ENCODE measurements around the gene SLC38A10. TPM values are rescaled to one million over a fixed set of nuclear protein-coding genes. Genes with fewer than 3 reads are reported as not detected.

Gene SLC38A10
- total RNA-seq, 1 donor from 2014 or later: 120 TPM

DNA sequence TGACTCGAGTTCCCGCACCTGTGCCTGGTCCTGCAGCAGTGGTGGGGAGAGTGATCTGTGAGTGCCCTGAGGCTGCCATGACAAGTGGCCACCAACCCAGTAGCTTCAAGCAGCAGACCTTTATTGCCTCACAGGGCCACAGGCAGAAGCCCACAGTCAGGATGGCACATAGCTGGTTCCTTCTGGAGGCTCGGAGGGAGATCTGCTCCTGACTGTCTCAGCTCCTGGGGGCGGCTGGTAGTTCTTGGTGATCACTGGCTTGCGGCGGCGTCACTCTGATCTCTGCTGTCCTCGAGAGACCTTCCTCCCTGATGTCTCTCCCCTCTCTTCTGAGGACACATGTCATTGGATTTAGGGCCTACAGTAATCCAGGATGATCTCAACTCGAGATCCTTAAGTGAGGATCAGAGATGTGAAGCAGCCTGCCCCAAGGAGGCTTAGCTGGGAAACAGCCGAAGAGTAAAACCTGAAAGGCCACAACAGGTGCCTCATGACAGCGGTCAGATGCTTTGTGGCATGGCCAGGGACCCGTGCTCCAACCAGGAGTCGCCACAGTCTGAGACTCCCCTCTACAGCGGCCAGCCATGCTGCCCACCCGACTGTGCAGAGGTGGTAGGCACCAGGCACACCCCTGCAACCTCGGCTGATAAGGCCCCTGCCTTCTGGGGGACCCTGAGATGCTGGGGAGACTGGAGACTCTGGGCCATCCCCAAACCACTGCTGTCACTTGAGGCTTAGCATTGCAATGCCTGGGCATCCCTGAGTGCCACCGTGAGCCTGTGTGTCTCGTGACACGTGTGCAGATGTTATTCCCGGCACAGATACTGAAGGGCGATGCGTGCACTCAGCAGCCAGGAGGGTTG lies 30.0 kb upstream of the SLC38A10 start:
- TF ChIP-seq, protein P1, sequence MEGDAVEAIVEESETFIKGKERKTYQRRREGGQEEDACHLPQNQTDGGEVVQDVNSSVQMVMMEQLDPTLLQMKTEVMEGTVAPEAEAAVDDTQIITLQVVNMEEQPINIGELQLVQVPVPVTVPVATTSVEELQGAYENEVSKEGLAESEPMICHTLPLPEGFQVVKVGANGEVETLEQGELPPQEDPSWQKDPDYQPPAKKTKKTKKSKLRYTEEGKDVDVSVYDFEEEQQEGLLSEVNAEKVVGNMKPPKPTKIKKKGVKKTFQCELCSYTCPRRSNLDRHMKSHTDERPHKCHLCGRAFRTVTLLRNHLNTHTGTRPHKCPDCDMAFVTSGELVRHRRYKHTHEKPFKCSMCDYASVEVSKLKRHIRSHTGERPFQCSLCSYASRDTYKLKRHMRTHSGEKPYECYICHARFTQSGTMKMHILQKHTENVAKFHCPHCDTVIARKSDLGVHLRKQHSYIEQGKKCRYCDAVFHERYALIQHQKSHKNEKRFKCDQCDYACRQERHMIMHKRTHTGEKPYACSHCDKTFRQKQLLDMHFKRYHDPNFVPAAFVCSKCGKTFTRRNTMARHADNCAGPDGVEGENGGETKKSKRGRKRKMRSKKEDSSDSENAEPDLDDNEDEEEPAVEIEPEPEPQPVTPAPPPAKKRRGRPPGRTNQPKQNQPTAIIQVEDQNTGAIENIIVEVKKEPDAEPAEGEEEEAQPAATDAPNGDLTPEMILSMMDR (IDR thresholded peaks at IDR 0.05): no peak
- no peak overlapping the region for H3K27ac Mint-ChIP-seq (ENCODE audit: unreplicated experiment)
- no peaks in the 10 kb centered on the region for H3K27me3 Mint-ChIP-seq (ENCODE audit: unreplicated experiment)
- H3K4me1 Mint-ChIP-seq (ENCODE audit: unreplicated experiment): peaks cover 28% of the 10 kb centered on the region
- H3K36me3 Mint-ChIP-seq (ENCODE audit: unreplicated experiment): no peaks in the 10 kb centered on the region
- H3K9me3 Mint-ChIP-seq (ENCODE audit: unreplicated experiment): no peaks in the 10 kb centered on the region
- no peak overlapping the region for H3K4me3 Mint-ChIP-seq (ENCODE audit: unreplicated experiment)
- no peak for DNase-seq (ENCODE audit: extremely low spot score, unreplicated experiment)

DNA sequence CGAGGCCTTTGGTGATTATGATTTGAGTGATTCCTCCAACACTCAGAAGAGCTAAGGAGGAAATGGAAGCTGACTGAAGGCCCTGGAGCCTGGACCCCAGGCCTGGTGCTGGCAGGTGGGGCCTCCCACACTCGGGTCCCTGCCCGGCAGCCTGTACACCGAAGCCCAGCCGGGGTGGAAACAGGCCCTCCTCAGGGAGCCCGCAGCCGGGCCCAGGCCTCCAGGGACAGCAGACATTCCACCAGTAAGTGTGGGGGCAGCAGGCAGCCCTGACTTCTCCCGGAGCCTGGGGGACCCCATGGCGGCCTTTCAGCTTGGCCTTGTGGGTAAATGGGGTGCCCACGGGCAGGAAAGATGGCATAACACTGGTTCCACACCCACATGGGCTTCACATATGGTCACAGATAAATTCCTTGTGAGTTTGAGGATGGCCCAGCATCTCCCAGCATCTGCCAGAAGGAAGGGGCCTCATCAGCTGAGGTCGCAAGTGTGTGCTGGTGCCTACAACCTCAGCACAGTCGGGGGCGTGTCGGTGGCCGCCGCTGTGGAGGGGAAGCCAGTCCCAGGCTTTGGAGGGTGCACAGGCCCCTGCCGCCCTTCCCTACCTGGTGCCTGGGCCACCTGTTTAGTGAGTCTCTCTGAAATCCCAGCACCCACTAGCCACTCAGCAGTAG lies 29.2 kb upstream of the SLC38A10 start:
- Mint-ChIP-seq H3K4me1 (ENCODE audit: unreplicated experiment) (peaks cover 21% of the 10 kb centered on the region), H3K27me3 (ENCODE audit: unreplicated experiment) (no peaks in the 10 kb centered on the region), H3K9me3 (ENCODE audit: unreplicated experiment) (no peaks in the 10 kb centered on the region), H3K4me3 (ENCODE audit: unreplicated experiment) (no peak overlapping the region), H3K36me3 (ENCODE audit: unreplicated experiment) (no peaks in the 10 kb centered on the region), H3K27ac (ENCODE audit: unreplicated experiment) (no peak overlapping the region)
- TF ChIP-seq, protein P1 (IDR thresholded peaks at IDR 0.05): no peak
- DNase-seq (ENCODE audit: extremely low spot score, unreplicated experiment): no peak

- no peaks in the 10 kb centered on the region for H3K9me3 Mint-ChIP-seq (ENCODE audit: unreplicated experiment)
- H3K27me3 Mint-ChIP-seq (ENCODE audit: unreplicated experiment): no peaks in the 10 kb centered on the region
- H3K36me3 Mint-ChIP-seq (ENCODE audit: unreplicated experiment): no peaks in the 10 kb centered on the region
- no peak for DNase-seq (ENCODE audit: extremely low spot score, unreplicated experiment)
- no peak overlapping the region for H3K4me3 Mint-ChIP-seq (ENCODE audit: unreplicated experiment)
- H3K27ac Mint-ChIP-seq (ENCODE audit: unreplicated experiment): no peak overlapping the region
- TF ChIP-seq, protein P1 (IDR thresholded peaks at IDR 0.05): no peak
- peaks cover 13% of the 10 kb centered on the region for H3K4me1 Mint-ChIP-seq (ENCODE audit: unreplicated experiment)
These were observed 28.3 kb upstream of the SLC38A10 start for GRCh38 chr17:81323411-81323868.

- H3K27me3 Mint-ChIP-seq (ENCODE audit: unreplicated experiment): no peaks in the 10 kb centered on the region
- no peaks in the 10 kb centered on the region for H3K9me3 Mint-ChIP-seq (ENCODE audit: unreplicated experiment)
- H3K27ac Mint-ChIP-seq (ENCODE audit: unreplicated experiment): no peak overlapping the region
- no peak for DNase-seq (ENCODE audit: extremely low spot score, unreplicated experiment)
- no peaks in the 10 kb centered on the region for H3K36me3 Mint-ChIP-seq (ENCODE audit: unreplicated experiment)
- TF ChIP-seq, protein P1 (IDR thresholded peaks at IDR 0.05): no peak
- H3K4me1 Mint-ChIP-seq (ENCODE audit: unreplicated experiment): peaks cover 11% of the 10 kb centered on the region
- H3K4me3 Mint-ChIP-seq (ENCODE audit: unreplicated experiment): no peak overlapping the region
These were observed 27.9 kb upstream of the SLC38A10 start for GRCh38 chr17:81323083-81323369.

Data from osteocyte (in vitro differentiated cells).